Measurements from ENCODE around the gene AMBP. TPM values are rescaled to one million over a fixed set of nuclear protein-coding genes. Genes with fewer than 3 reads are reported as not detected.
A peak's percentile ranks its signal among the peaks of the same experiment; 100 is the strongest.

The AMBP gene
- total RNA-seq, 1 donor from 2014 or later = not detected

DNA sequence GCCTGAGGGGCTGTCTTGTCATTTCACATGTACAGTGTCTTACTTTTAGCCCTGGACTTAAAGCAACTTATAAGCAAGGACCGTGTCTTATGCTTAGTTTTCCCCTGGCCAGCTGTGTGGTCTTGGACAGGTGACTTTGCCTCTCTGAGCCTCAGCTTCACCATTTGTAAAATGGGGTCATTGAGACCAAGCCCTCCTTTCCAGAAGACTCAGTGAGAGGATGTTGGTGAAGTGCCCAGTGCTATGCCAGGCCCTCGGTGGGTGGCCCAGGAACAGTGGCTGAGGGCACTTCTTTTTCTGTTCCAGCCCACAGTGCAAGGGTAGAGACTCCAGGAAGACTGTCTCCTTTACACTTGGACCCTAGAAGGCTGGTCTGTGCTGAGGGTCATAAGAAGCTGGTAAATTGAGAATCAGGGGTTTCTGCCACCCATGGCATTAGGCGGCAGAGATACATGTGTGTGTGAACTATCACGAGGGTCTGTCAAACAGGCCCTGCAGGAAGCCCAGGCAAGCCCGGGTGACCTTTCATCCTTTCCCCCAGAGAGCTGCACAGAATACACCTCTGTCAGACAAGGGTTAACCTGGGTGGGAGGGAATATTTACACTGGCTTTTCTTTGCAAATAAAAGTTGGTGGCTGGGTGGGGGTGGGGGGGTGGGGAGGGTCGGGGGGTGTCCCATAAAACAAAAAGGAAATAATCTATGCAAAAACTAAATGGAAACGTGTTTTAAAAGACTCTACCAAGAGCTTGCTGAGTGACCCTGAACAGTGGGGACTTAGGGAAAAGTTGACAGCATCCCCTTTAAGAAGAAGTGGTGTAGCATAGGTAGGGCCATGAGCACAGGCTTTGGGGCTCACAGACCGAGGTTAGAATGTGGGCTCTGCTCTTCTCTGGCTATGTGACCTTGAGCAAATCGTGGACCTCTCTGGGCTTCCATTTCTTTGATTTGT, 41.4 kb upstream of the AMBP start:
- no peaks in the 10 kb centered on the region for H3K9me3 ChIP-seq (ENCODE audit: low read depth)
- no peaks in the 10 kb centered on the region for H3K9me3 Mint-ChIP-seq
- no peak overlapping the region for H3K27ac ChIP-seq
- H3K4me1 ChIP-seq = peaks cover 12% of the 10 kb centered on the region
- TF ChIP-seq EZH2phosphoT487 (IDR thresholded peaks at IDR 0.05) (no peak), EZH2 (IDR thresholded peaks at IDR 0.05) (no peak)
- TF ChIP-seq, protein P1, sequence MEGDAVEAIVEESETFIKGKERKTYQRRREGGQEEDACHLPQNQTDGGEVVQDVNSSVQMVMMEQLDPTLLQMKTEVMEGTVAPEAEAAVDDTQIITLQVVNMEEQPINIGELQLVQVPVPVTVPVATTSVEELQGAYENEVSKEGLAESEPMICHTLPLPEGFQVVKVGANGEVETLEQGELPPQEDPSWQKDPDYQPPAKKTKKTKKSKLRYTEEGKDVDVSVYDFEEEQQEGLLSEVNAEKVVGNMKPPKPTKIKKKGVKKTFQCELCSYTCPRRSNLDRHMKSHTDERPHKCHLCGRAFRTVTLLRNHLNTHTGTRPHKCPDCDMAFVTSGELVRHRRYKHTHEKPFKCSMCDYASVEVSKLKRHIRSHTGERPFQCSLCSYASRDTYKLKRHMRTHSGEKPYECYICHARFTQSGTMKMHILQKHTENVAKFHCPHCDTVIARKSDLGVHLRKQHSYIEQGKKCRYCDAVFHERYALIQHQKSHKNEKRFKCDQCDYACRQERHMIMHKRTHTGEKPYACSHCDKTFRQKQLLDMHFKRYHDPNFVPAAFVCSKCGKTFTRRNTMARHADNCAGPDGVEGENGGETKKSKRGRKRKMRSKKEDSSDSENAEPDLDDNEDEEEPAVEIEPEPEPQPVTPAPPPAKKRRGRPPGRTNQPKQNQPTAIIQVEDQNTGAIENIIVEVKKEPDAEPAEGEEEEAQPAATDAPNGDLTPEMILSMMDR (IDR thresholded peaks at IDR 0.05) = no peak
- no peak overlapping the region for H2AFZ ChIP-seq (replicated peaks)
- H3K4me2 ChIP-seq = no peak overlapping the region
- H3K4me3 Mint-ChIP-seq = no peak overlapping the region
- no peaks in the 10 kb centered on the region for H3F3A ChIP-seq (ENCODE audit: low read depth)
- H3K27ac Mint-ChIP-seq = no peak overlapping the region
- peaks cover 18% of the 10 kb centered on the region for H3K4me1 Mint-ChIP-seq
- H3K36me3 ChIP-seq = no peaks in the 10 kb centered on the region
- DNase-seq (ENCODE audit: low spot score) = no peak
- H3K27me3 ChIP-seq = no peaks in the 10 kb centered on the region
- no peaks in the 10 kb centered on the region for H4K20me1 ChIP-seq (ENCODE audit: low read depth)
- H3K9ac ChIP-seq = no peak overlapping the region
- no peaks in the 10 kb centered on the region for H3K79me2 ChIP-seq (ENCODE audit: low read depth)
- H3K27me3 Mint-ChIP-seq (ENCODE audit: insufficient read depth, low read depth) = peaks cover 9% of the 10 kb centered on the region
- no peak overlapping the region for H3K4me3 ChIP-seq
- no peaks in the 10 kb centered on the region for H3K36me3 Mint-ChIP-seq

DNA sequence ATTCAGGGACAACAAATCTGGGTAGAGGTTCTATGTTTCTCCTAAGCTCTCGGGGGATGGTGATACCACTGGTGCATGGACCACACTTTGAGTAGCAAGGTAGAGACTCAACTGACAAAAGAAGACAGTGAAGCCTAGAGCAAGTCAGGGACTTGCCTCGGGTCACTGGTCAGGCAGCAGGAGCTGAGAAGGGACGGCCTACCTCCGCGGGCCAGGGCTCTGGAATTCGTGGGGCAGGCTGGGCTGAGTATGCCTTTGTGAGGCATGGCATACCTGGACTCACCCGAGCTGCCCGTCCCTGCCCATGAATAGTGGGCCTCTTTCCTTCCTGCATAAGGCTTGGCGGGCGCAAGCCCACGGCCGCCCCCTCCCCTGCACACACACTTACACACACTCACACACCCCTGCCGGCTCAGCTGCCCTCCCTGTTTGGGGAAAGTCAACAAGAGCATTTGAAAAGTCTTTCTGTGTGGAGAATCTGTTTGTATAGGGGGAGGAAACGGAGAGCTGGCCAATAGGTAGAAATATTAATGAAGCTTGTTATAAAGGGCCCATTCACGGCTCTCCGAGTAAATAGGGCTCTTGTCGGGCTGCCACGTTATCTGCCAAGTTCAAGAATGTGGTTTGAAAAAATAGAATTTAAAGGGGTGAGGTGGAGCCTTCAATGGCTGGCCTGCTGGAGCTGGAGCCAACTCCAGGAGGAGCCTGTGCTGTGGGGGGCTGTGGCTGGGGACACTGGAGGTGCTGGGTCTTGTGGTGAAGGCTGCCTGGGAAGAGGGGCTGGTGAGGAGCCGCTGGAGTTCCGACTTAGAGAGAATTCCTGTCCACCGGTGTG, 40.1 kb upstream of the AMBP start:
- DNase-seq (ENCODE audit: low spot score) = no peak

GRCh38 chr9:114117614-114117995, 39.5 kb upstream of the AMBP start:
- H3K4me3 ChIP-seq = no peak overlapping the region
- H2AFZ ChIP-seq (replicated peaks) = no peak overlapping the region
- no peak overlapping the region for H3K4me3 Mint-ChIP-seq
- H3K27me3 Mint-ChIP-seq (ENCODE audit: insufficient read depth, low read depth) = peaks cover 7% of the 10 kb centered on the region
- no peak overlapping the region for H3K9ac ChIP-seq
- no peaks in the 10 kb centered on the region for H3F3A ChIP-seq (ENCODE audit: low read depth)
- no peaks in the 10 kb centered on the region for H3K9me3 Mint-ChIP-seq
- peaks cover 7% of the 10 kb centered on the region for H3K4me1 ChIP-seq
- DNase-seq (ENCODE audit: low spot score) = no peak
- TF ChIP-seq EZH2 (IDR thresholded peaks at IDR 0.05) (no peak), EZH2phosphoT487 (IDR thresholded peaks at IDR 0.05) (no peak)
- TF ChIP-seq, protein P1 (IDR thresholded peaks at IDR 0.05) = no peak
- H3K4me1 Mint-ChIP-seq = peaks cover 15% of the 10 kb centered on the region
- no peaks in the 10 kb centered on the region for H4K20me1 ChIP-seq (ENCODE audit: low read depth)
- peak overlapping the region; percentile 57 for H3K27ac Mint-ChIP-seq
- no peaks in the 10 kb centered on the region for H3K79me2 ChIP-seq (ENCODE audit: low read depth)
- no peaks in the 10 kb centered on the region for H3K9me3 ChIP-seq (ENCODE audit: low read depth)
- no peak overlapping the region for H3K27ac ChIP-seq
- H3K27me3 ChIP-seq = no peaks in the 10 kb centered on the region
- H3K4me2 ChIP-seq = no peak overlapping the region
- H3K36me3 ChIP-seq = no peaks in the 10 kb centered on the region
- H3K36me3 Mint-ChIP-seq = no peaks in the 10 kb centered on the region

More for the DNA sequence above, 40.1 kb upstream of the AMBP start:
- Histone ChIP-seq H2AFZ (replicated peaks) (peak overlapping the region; percentile 17), H4K20me1 (ENCODE audit: low read depth) (no peaks in the 10 kb centered on the region), H3K9ac (no peak overlapping the region), H3F3A (ENCODE audit: low read depth) (no peaks in the 10 kb centered on the region), H3K4me2 (no peak overlapping the region), H3K27ac (no peak overlapping the region), H3K79me2 (ENCODE audit: low read depth) (no peaks in the 10 kb centered on the region), H3K4me3 (no peak overlapping the region), H3K27me3 (no peaks in the 10 kb centered on the region), H3K9me3 (ENCODE audit: low read depth) (no peaks in the 10 kb centered on the region), H3K4me1 (peaks cover 7% of the 10 kb centered on the region), H3K36me3 (no peaks in the 10 kb centered on the region)
- no peaks in the 10 kb centered on the region for H3K36me3 Mint-ChIP-seq
- H3K9me3 Mint-ChIP-seq = no peaks in the 10 kb centered on the region
- H3K27ac Mint-ChIP-seq = peak overlapping the region; percentile 57
- H3K27me3 Mint-ChIP-seq (ENCODE audit: insufficient read depth, low read depth) = peaks cover 7% of the 10 kb centered on the region
- no peak overlapping the region for H3K4me3 Mint-ChIP-seq
- peaks cover 15% of the 10 kb centered on the region for H3K4me1 Mint-ChIP-seq
- TF ChIP-seq, protein P1 (IDR thresholded peaks at IDR 0.05) = no peak
- TF ChIP-seq EZH2phosphoT487 (IDR thresholded peaks at IDR 0.05) = no peak
- TF ChIP-seq EZH2 (IDR thresholded peaks at IDR 0.05) = no peak

Measured in neural progenitor cell (in vitro differentiated cells).